OCI-LY3 (cell line): ENCODE data around the gene AKIP1.
"Not testable (repeated sequence)": the region's sequence is repeated elsewhere in the genome, so short reads cannot be mapped to it uniquely, and the experiment has no call there.

Experiments
- H2AFZ ChIP-seq: fragments of 200-600, 300-600 bp; shearing (Covaris generic); 2 replicates; pipeline ENCODE4 v1.6.0; 2014; ENCODE audit warnings: antibody characterized with exemption, low read depth, low read length
- H3K27ac ChIP-seq: fragments of 200-600, 300-600 bp; sonication (generic); 2 replicates; pipeline ENCODE4 v1.5.1; 2014; ENCODE audit warnings: mild to moderate bottlenecking, low read length, moderate library complexity, mixed read lengths
- H3K27me3 ChIP-seq: fragments of 200-600, 300-600 bp; sonication (generic); 2 replicates; pipeline ENCODE4 v1.6.1; 2014; ENCODE audit warnings: low read depth, low read length, mixed read lengths
- H3K36me3 ChIP-seq: fragments of 200-600, 300-600 bp; sonication (generic); replicated peaks from 2 replicates; pipeline ENCODE3; 2014; ENCODE audit warnings: low read depth, low read length, mixed read lengths
- H3K4me1 ChIP-seq: fragments of 300-600, 200-600 bp; sonication (generic); 2 replicates; pipeline ENCODE4 v1.6.1; 2014; ENCODE audit warnings: low read length, mixed read lengths
- H3K4me2 ChIP-seq: fragments of 200-600, 300-600 bp; sonication (generic); 2 replicates; pipeline ENCODE4 v1.6.1; 2014; ENCODE audit warnings: low read length, mixed read lengths
- H3K4me3 ChIP-seq: fragments of 300-600, 200-600 bp; sonication (generic); 2 replicates; pipeline ENCODE4 v1.5.1; 2014; ENCODE audit warnings: antibody characterized with exemption, mild to moderate bottlenecking, low read length, moderate library complexity
- H3K79me2 ChIP-seq: fragments of 300-600, 200-600 bp; shearing (Covaris generic); 2 replicates; pipeline ENCODE4 v1.6.1; 2014; ENCODE audit warnings: mild to moderate bottlenecking, low read length, mixed read lengths
- H3K9ac ChIP-seq: fragments of 300-600, 200-600 bp; shearing (Covaris generic); 2 replicates; pipeline ENCODE4 v1.6.0; 2014; ENCODE audit warnings: mild to moderate bottlenecking, low read length, moderate library complexity
- H3K9me3 ChIP-seq: fragments of 200-600, 300-600 bp; shearing (Covaris generic); 2 replicates; pipeline ENCODE4 v1.6.1; 2014; ENCODE audit warnings: low read length, mixed read lengths; ENCODE audit not compliant: insufficient read depth
- H4K20me1 ChIP-seq: fragments of 200-600, 300-600 bp; sonication (generic); 2 replicates; pipeline ENCODE4 v1.6.1; 2016; ENCODE audit warnings: low read length, mixed read lengths; ENCODE audit not compliant: insufficient read depth
- CTCF ChIP-seq: fragments of 200-600, 300-600 bp; sonication (generic); IDR thresholded peaks from 2 replicates; pipeline ENCODE4 v1.5.1; 2014; ENCODE audit warnings: antibody characterized with exemption, low read length, low read depth
- EZH2phosphoT487 ChIP-seq: fragments of 200-600 bp; shearing (Covaris generic); IDR thresholded peaks from 2 replicates; pipeline ENCODE4 v1.6.1; 2018; ENCODE audit warnings: antibody characterized with exemption, mixed run types, low read depth

AKIP1 gene

GRCh38 chr11:8873741-8874405 is 37.1 kb upstream of the AKIP1 start:
- H3K4me3 ChIP-seq, result peak overlapping the region; percentile 20; the same call in 1 of the 2 replicates
- peaks cover 12% of the 10 kb centered on the region for H3K27me3 ChIP-seq
- H3K79me2 ChIP-seq, result no peaks in the 10 kb centered on the region
- no peaks in the 10 kb centered on the region for H4K20me1 ChIP-seq
- 0 out of 2 replicates have a peak overlapping the region, but pooled peaks have one; percentile 38 for H2AFZ ChIP-seq
- H3K27ac ChIP-seq, result no peak overlapping the region
- no peak for TF ChIP-seq CTCF
- TF ChIP-seq EZH2phosphoT487, result no peak
- H3K9me3 ChIP-seq, result no peaks in the 10 kb centered on the region
- H3K4me2 ChIP-seq, result peak overlapping the region; percentile 30
- H3K9ac ChIP-seq, result no peak overlapping the region
- H3K4me1 ChIP-seq, result peaks cover 16% of the 10 kb centered on the region
- H3K36me3 ChIP-seq, result no peaks in the 10 kb centered on the region

GRCh38 chr11:8878771-8879170 is 32.2 kb upstream of the AKIP1 start:
- peaks cover 6% of the 10 kb centered on the region; the same call in 1 of the 2 replicates for H3K4me1 ChIP-seq
- no peak for TF ChIP-seq EZH2phosphoT487
- no peak for TF ChIP-seq CTCF
- H3K36me3 ChIP-seq, result no peaks in the 10 kb centered on the region
- no peaks in the 10 kb centered on the region for H3K79me2 ChIP-seq
- peaks cover 7% of the 10 kb centered on the region; the same call in 1 of the 2 replicates for H3K27me3 ChIP-seq
- no peak overlapping the region for H3K27ac ChIP-seq
- H3K4me2 ChIP-seq, result no peak overlapping the region
- no peak overlapping the region for H2AFZ ChIP-seq
- no peaks in the 10 kb centered on the region for H3K9me3 ChIP-seq
- H3K9ac ChIP-seq, result no peak overlapping the region
- no peak overlapping the region for H3K4me3 ChIP-seq
- no peaks in the 10 kb centered on the region for H4K20me1 ChIP-seq

- H3K4me3 ChIP-seq, H3K36me3 ChIP-seq, H3K4me1 ChIP-seq, H3K27ac ChIP-seq, H3K4me2 ChIP-seq, H3K79me2 ChIP-seq, H3K9ac ChIP-seq, H4K20me1 ChIP-seq, H2AFZ ChIP-seq, H3K9me3 ChIP-seq, H3K27me3 ChIP-seq: not testable (repeated sequence)
These were observed 29.4 kb upstream of the AKIP1 start for GRCh38 chr11:8881585-8881984.

- TF ChIP-seq CTCF (no peak), EZH2phosphoT487 (no peak)
- H3K79me2 ChIP-seq, result no peaks in the 10 kb centered on the region
- no peaks in the 10 kb centered on the region for H3K4me1 ChIP-seq
- no peak overlapping the region for H3K27ac ChIP-seq
- no peak overlapping the region for H3K4me3 ChIP-seq
- H3K9ac ChIP-seq, result no peak overlapping the region
- no peaks in the 10 kb centered on the region for H4K20me1 ChIP-seq
- H3K4me2 ChIP-seq, result no peak overlapping the region
- H3K9me3 ChIP-seq, result no peaks in the 10 kb centered on the region
- no peak overlapping the region for H2AFZ ChIP-seq
- 0 out of 2 replicates have a peak, but pooled peaks cover 4% of the 10 kb centered on the region for H3K27me3 ChIP-seq
- H3K36me3 ChIP-seq, result no peaks in the 10 kb centered on the region
These were observed 24.7 kb upstream of the AKIP1 start for GRCh38 chr11:8886322-8886721.

GRCh38 chr11:8891185-8891584 is 19.8 kb upstream of the AKIP1 start:
- not testable (repeated sequence) for H3K27me3 ChIP-seq, H3K27ac ChIP-seq, H4K20me1 ChIP-seq, H3K9me3 ChIP-seq, H3K4me3 ChIP-seq, H2AFZ ChIP-seq, H3K9ac ChIP-seq, H3K4me2 ChIP-seq, H3K36me3 ChIP-seq, H3K79me2 ChIP-seq, H3K4me1 ChIP-seq
